SU-DHL-6 (cell line): Measurements from ENCODE around the gene SPAG4.

Experiments used
- H2AFZ ChIP-seq: fragments of 200-600 bp; sonication (generic); 2 replicates; pipeline ENCODE4 v1.6.1; 2014; ENCODE audit warnings: low read depth, mild to moderate bottlenecking, moderate library complexity, mixed read lengths, antibody characterized with exemption, low read length; ENCODE audit not compliant: severe bottlenecking
- H3F3A ChIP-seq: fragments of 200-600 bp; shearing (Covaris generic); 2 replicates; pipeline ENCODE4 v1.6.0; 2016; ENCODE audit warnings: antibody characterized with exemption, mild to moderate bottlenecking; ENCODE audit not compliant: insufficient read depth
- H3K27ac ChIP-seq: fragments of 200-600 bp; sonication (generic); 2 replicates; pipeline ENCODE4 v1.5.1; 2016; ENCODE audit warnings: low read depth, mild to moderate bottlenecking, low read length, moderate library complexity, mixed read lengths
- H3K27me3 ChIP-seq: fragments of 200-600 bp; sonication (generic), shearing (Covaris generic); 2 replicates; pipeline ENCODE4 v1.6.0; 2014; ENCODE audit warnings: mild to moderate bottlenecking, low read length
- H3K36me3 ChIP-seq: fragments of 200-600 bp; sonication (generic); 2 replicates; pipeline ENCODE4 v1.6.1; 2014; ENCODE audit warnings: mild to moderate bottlenecking, low read length, mixed read lengths
- H3K4me2 ChIP-seq: fragments of 300-600, 200-600 bp; shearing (Covaris generic), sonication (generic); 2 replicates; pipeline ENCODE4 v1.6.0; 2014; ENCODE audit warnings: low read length, low read depth, mild to moderate bottlenecking; ENCODE audit not compliant: poor library complexity, severe bottlenecking
- H3K4me3 ChIP-seq: fragments of 200-600 bp; sonication (generic); 2 replicates; pipeline ENCODE4 v1.5.1; 2014; ENCODE audit warnings: antibody characterized with exemption, low read length, mild to moderate bottlenecking, mixed read lengths; ENCODE audit not compliant: insufficient read depth, poor library complexity, severe bottlenecking
- H3K79me2 ChIP-seq: fragments of 200-600 bp; sonication (generic); 2 replicates; pipeline ENCODE4 v1.6.1; 2014; ENCODE audit warnings: mild to moderate bottlenecking, low read length, moderate library complexity; ENCODE audit not compliant: insufficient read depth
- H3K9ac ChIP-seq: fragments of 200-600 bp; sonication (generic); 2 replicates; pipeline ENCODE4 v1.7.0; 2014; ENCODE audit warnings: mild to moderate bottlenecking, low read length
- H3K9me2 ChIP-seq: fragments of 200-600 bp; sonication (generic); replicated peaks from 2 replicates; pipeline ENCODE4 v1.6.1; 2014; ENCODE audit warnings: low read length; ENCODE audit not compliant: insufficient read depth
- H3K9me3 ChIP-seq: fragments of 200-600 bp; sonication (generic); 2 replicates; pipeline ENCODE4 v1.6.1; 2014; ENCODE audit warnings: low read length, mixed read lengths; ENCODE audit not compliant: insufficient read depth
- H4K20me1 ChIP-seq: fragments of 200-600 bp; sonication (generic); 2 replicates; pipeline ENCODE4 v1.6.1; 2014; ENCODE audit warnings: low read depth, mild to moderate bottlenecking, antibody characterized with exemption, low read length, moderate library complexity, mixed read lengths
- CTCF ChIP-seq: fragments of 200-600 bp; sonication (generic); IDR thresholded peaks from one replicate; pipeline ENCODE4 v1.5.1; 2017; ENCODE audit warnings: antibody characterized with exemption, mild to moderate bottlenecking, low read length, moderate library complexity; ENCODE audit not compliant: insufficient read depth, poor library complexity, severe bottlenecking
- EZH2phosphoT487 ChIP-seq: fragments of 200-600 bp; sonication (generic), shearing (Covaris generic); conservative IDR thresholded peaks from 2 replicates; pipeline ENCODE4 v1.6.1; 2018; ENCODE audit warnings: mild to moderate bottlenecking, antibody characterized with exemption, low read length, moderate library complexity, mixed read lengths

The SPAG4 gene

GRCh38 chr20:35599776-35600120, 15.9 kb upstream of the SPAG4 start:
- no peaks in the 10 kb centered on the region for H3K36me3 ChIP-seq
- H3K9me3 ChIP-seq, result no peaks in the 10 kb centered on the region
- no peaks in the 10 kb centered on the region for H4K20me1 ChIP-seq
- no peak overlapping the region for H3K4me3 ChIP-seq
- no peaks in the 10 kb centered on the region for H3K9me2 ChIP-seq
- no peaks in the 10 kb centered on the region for H3K79me2 ChIP-seq
- no peak overlapping the region for H3K4me2 ChIP-seq
- no peaks in the 10 kb centered on the region for H3K27me3 ChIP-seq
- no peak for TF ChIP-seq CTCF
- TF ChIP-seq EZH2phosphoT487, result no peak
- H2AFZ ChIP-seq, result no peak overlapping the region
- H3K27ac ChIP-seq, result no peak overlapping the region
- no peaks in the 10 kb centered on the region for H3F3A ChIP-seq
- H3K9ac ChIP-seq, result no peak overlapping the region

GRCh38 chr20:35600176-35600992, 15.2 kb upstream of the SPAG4 start:
- no peaks in the 10 kb centered on the region for H3K36me3 ChIP-seq
- H3K27me3 ChIP-seq, result no peaks in the 10 kb centered on the region
- H3K27ac ChIP-seq, result no peak overlapping the region
- no peaks in the 10 kb centered on the region for H3F3A ChIP-seq
- no peaks in the 10 kb centered on the region for H3K79me2 ChIP-seq
- TF ChIP-seq EZH2phosphoT487 (no peak), CTCF (no peak)
- no peak overlapping the region for H3K9ac ChIP-seq
- no peaks in the 10 kb centered on the region for H3K9me2 ChIP-seq
- no peaks in the 10 kb centered on the region for H3K9me3 ChIP-seq
- no peak overlapping the region for H3K4me2 ChIP-seq
- no peak overlapping the region for H3K4me3 ChIP-seq
- no peak overlapping the region for H2AFZ ChIP-seq
- no peaks in the 10 kb centered on the region for H4K20me1 ChIP-seq

GRCh38 chr20:35600993-35601973, 14.3 kb upstream of the SPAG4 start:
- Histone ChIP-seq H3K27ac (no peak overlapping the region), H3K9ac (no peak overlapping the region), H4K20me1 (no peaks in the 10 kb centered on the region), H3K36me3 (no peaks in the 10 kb centered on the region), H2AFZ (no peak overlapping the region), H3K27me3 (no peaks in the 10 kb centered on the region), H3K4me2 (peak overlapping the region; percentile 10), H3F3A (no peaks in the 10 kb centered on the region), H3K79me2 (no peaks in the 10 kb centered on the region), H3K9me2 (no peaks in the 10 kb centered on the region), H3K9me3 (no peaks in the 10 kb centered on the region), H3K4me3 (no peak overlapping the region)
- TF ChIP-seq CTCF (no peak), EZH2phosphoT487 (no peak)
